Raji (cell line): ENCODE data around the gene BLMH.

Experiments used
- POLR2A ChIP-seq: IDR thresholded peaks from 2 replicates; pipeline ENCODE4 v1.6.1; 2011; ENCODE audit warnings: low read depth, low read length, control low read depth; ENCODE audit not compliant: insufficient read depth

BLMH gene

GRCh38 chr17:30291543-30292285, at the start of gene BLMH:
TSS of gene BLMH (minus strand) at chr17:30291944. CDS start at chr17:30291819, 125 bp downstream.
- peak; percentile 69 for TF ChIP-seq POLR2A

GRCh38 chr17:30340801-30341356, 49.1 kb upstream of the BLMH start:
- no peak for TF ChIP-seq POLR2A

GRCh38 chr17:30339086-30339485, 47.3 kb upstream of the BLMH start:
- TF ChIP-seq POLR2A = no peak

- no peak for TF ChIP-seq POLR2A
These were observed 45.8 kb upstream of the BLMH start for GRCh38 chr17:30337393-30337999.

GRCh38 chr17:30336369-30337171, 44.8 kb upstream of the BLMH start:
- TF ChIP-seq POLR2A = no peak

- TF ChIP-seq POLR2A = no peak
These were observed 42.7 kb upstream of the BLMH start for GRCh38 chr17:30334421-30334820.

- no peak for TF ChIP-seq POLR2A
These were observed 42.0 kb upstream of the BLMH start, which contains the start of gene TMIGD1 for GRCh38 chr17:30333503-30334360. TSS of gene TMIGD1 (minus strand) at chr17:30334057. CDS start at chr17:30332133, 1,924 bp downstream.

- TF ChIP-seq POLR2A = no peak
These were observed 40.4 kb upstream of the BLMH start for GRCh38 chr17:30332057-30332542.

- TF ChIP-seq POLR2A = no peak
These were observed 35.1 kb upstream of the BLMH start for GRCh38 chr17:30326809-30327208.

- no peak for TF ChIP-seq POLR2A
These were observed 33.0 kb upstream of the BLMH start for GRCh38 chr17:30324723-30325122.

GRCh38 chr17:30323895-30324319, 32.2 kb upstream of the BLMH start:
- TF ChIP-seq POLR2A = no peak

- no peak for TF ChIP-seq POLR2A
These were observed 31.6 kb upstream of the BLMH start for GRCh38 chr17:30323262-30323894.

GRCh38 chr17:30321314-30321713, 29.6 kb upstream of the BLMH start:
- no peak for TF ChIP-seq POLR2A

- TF ChIP-seq POLR2A = no peak
These were observed 26.4 kb upstream of the BLMH start for GRCh38 chr17:30318155-30318554.
